Endothelial cell (in vitro differentiated cells): Measurements from ENCODE around the gene FAM193B. TPM values are rescaled to one million over a fixed set of nuclear protein-coding genes. Genes with fewer than 3 reads are reported as not detected.

ENCODE experiments used
- DNase-seq: peaks from one replicate; pipeline ENCODE4 v3.0.0; 2021; ENCODE audit warnings: low spot score
- H3K27ac Mint-ChIP-seq: one replicate; pipeline ENCODE4 v1.8.0; 2021; ENCODE audit warnings: mixed read lengths, inconsistent platforms; ENCODE audit not compliant: unreplicated experiment
- H3K27me3 Mint-ChIP-seq: one replicate; pipeline ENCODE4 v1.8.0; 2021; ENCODE audit warnings: mild to moderate bottlenecking, moderate library complexity, mixed read lengths, inconsistent platforms; ENCODE audit not compliant: unreplicated experiment
- H3K36me3 Mint-ChIP-seq: one replicate; pipeline ENCODE4 v1.8.0; 2021; ENCODE audit warnings: mild to moderate bottlenecking, low read depth, mixed read lengths, inconsistent platforms; ENCODE audit not compliant: unreplicated experiment
- H3K4me1 Mint-ChIP-seq: one replicate; pipeline ENCODE4 v1.8.0; 2021; ENCODE audit warnings: mild to moderate bottlenecking, mixed read lengths, inconsistent platforms; ENCODE audit not compliant: unreplicated experiment
- H3K4me3 Mint-ChIP-seq: one replicate; pipeline ENCODE4 v1.8.0; 2021; ENCODE audit warnings: mild to moderate bottlenecking, mixed read lengths, inconsistent platforms; ENCODE audit not compliant: unreplicated experiment
- H3K9me3 Mint-ChIP-seq: one replicate; pipeline ENCODE4 v1.8.0; 2021; ENCODE audit warnings: mixed read lengths, inconsistent platforms; ENCODE audit not compliant: unreplicated experiment
- total RNA-seq: library from RNA; stranded (reverse); fragmentation: NEBNext Ultra II Directional; extraction: Animal tissue kit (Norgen Biotek cat#: 25700); gene quantifications from one replicate; pipeline ENCODE4 v1.2.1, GENCODE V29; 2021; ENCODE audit not compliant: unreplicated experiment
- TF ChIP-seq, protein P1 (sequence below): fragments of 200-600 bp; sonication (generic); IDR thresholded peaks from one replicate; pipeline ENCODE4 v1.5.0; 2021; ENCODE audit warnings: antibody characterized with exemption; ENCODE audit not compliant: unreplicated experiment

Gene FAM193B
- total RNA-seq, 1 donor from 2014 or later, result 97.6 TPM

DNA sequence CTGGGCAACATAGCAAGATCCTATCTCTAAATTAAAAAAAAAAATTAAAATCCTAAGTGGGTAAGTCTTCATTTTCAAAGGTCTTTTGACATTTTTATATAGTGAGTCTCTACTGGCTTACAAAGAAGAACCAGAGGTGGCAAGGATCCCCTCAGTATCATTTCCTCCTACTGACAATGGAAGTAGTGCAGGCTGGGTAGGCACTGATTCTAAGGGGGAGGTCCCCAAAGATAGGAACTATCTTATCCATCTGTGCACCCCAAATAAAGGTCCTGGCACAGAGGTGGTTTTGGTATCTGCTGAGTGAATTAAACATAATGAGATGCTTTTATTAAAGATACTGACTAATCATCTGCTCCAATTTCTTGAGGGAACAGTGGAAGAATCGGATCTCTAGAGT is 4.2 kb downstream of the FAM193B start:
- Mint-ChIP-seq H3K9me3 (no peaks in the 10 kb centered on the region), H3K4me3 (no peak overlapping the region), H3K4me1 (peaks cover 34% of the 10 kb centered on the region), H3K36me3 (peaks cover 5% of the 10 kb centered on the region), H3K27me3 (peaks cover 7% of the 10 kb centered on the region), H3K27ac (no peak overlapping the region)
- DNase-seq, result no peak
- TF ChIP-seq, protein P1, sequence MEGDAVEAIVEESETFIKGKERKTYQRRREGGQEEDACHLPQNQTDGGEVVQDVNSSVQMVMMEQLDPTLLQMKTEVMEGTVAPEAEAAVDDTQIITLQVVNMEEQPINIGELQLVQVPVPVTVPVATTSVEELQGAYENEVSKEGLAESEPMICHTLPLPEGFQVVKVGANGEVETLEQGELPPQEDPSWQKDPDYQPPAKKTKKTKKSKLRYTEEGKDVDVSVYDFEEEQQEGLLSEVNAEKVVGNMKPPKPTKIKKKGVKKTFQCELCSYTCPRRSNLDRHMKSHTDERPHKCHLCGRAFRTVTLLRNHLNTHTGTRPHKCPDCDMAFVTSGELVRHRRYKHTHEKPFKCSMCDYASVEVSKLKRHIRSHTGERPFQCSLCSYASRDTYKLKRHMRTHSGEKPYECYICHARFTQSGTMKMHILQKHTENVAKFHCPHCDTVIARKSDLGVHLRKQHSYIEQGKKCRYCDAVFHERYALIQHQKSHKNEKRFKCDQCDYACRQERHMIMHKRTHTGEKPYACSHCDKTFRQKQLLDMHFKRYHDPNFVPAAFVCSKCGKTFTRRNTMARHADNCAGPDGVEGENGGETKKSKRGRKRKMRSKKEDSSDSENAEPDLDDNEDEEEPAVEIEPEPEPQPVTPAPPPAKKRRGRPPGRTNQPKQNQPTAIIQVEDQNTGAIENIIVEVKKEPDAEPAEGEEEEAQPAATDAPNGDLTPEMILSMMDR, result no peak

DNA sequence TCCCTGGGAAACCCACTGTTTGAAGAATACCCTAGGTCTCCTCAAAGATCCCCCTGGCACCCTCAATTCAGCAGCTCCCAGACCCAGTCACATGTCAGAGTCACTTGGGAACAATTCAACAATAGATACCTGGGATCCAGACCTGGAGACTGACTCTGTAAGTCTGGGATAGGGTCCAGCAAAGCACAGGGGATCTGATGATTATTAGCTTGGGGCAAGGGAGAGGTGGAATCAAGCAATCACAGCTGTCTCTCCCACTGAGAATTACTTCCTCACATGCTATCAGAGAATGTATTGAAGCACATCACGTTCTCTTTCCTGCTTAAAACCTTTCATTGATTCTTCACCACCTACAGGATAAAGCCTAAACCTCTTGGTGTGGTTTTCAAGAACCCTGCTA is 5.9 kb downstream of the FAM193B start:
- no peak overlapping the region for H3K4me3 Mint-ChIP-seq
- DNase-seq, result no peak
- peaks cover 5% of the 10 kb centered on the region for H3K36me3 Mint-ChIP-seq
- H3K9me3 Mint-ChIP-seq, result no peaks in the 10 kb centered on the region
- TF ChIP-seq, protein P1, result no peak
- H3K4me1 Mint-ChIP-seq, result peaks cover 41% of the 10 kb centered on the region
- no peak overlapping the region for H3K27ac Mint-ChIP-seq
- H3K27me3 Mint-ChIP-seq, result peaks cover 7% of the 10 kb centered on the region

DNA sequence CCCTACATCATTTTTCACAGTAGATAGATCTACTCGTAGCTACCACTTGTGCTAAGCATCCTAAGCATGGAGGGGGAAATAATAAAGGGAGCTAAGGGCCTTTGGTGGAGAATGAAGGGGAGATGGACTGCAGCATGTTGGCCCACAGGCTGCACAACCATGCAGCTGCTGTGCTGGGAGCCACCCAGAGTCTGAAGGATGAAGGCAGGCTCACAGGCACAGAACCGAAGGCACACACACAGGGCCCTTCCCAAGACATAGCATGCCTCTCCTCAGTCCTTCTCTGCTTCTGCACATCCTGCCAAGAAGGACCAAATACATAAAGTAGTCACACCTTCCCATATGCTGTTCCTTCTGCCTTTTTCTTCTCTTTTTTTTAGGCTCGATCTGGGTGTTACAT is 6.6 kb downstream of the FAM193B start:
- H3K27me3 Mint-ChIP-seq, result peaks cover 5% of the 10 kb centered on the region
- H3K4me3 Mint-ChIP-seq, result no peak overlapping the region
- H3K9me3 Mint-ChIP-seq, result no peaks in the 10 kb centered on the region
- peaks cover 4% of the 10 kb centered on the region for H3K36me3 Mint-ChIP-seq
- no peak for DNase-seq
- no peak overlapping the region for H3K27ac Mint-ChIP-seq
- H3K4me1 Mint-ChIP-seq, result peaks cover 34% of the 10 kb centered on the region
- TF ChIP-seq, protein P1, result no peak

DNA sequence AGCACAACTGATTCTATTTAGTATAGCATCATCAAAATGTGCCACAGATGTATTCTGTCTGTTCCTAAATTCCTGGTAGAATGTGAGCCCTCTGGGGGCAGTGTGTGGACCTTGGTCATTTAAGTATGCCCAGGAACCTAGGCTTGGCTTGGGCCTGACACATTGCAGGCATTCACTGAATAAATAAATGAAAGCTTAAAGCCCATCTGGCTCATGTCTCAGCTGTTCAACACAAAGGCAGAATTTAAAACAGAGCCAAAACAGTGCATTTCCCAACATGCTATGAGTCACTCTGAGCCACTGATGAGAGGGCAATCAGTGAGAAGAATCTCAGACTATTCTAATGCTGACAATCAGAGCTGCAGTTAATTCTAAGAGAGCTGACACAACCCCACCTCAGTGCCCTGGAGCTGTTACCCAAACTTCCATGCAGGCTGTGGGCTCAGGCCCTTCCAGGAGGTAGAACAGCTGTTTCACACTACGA is 8.1 kb downstream of the FAM193B start:
- DNase-seq, result no peak
- Mint-ChIP-seq H3K27ac (peak overlapping the region; percentile 59), H3K9me3 (no peaks in the 10 kb centered on the region), H3K4me3 (no peak overlapping the region), H3K36me3 (peaks cover 9% of the 10 kb centered on the region), H3K27me3 (no peaks in the 10 kb centered on the region), H3K4me1 (peaks cover 30% of the 10 kb centered on the region)
- TF ChIP-seq, protein P1, result no peak

DNA sequence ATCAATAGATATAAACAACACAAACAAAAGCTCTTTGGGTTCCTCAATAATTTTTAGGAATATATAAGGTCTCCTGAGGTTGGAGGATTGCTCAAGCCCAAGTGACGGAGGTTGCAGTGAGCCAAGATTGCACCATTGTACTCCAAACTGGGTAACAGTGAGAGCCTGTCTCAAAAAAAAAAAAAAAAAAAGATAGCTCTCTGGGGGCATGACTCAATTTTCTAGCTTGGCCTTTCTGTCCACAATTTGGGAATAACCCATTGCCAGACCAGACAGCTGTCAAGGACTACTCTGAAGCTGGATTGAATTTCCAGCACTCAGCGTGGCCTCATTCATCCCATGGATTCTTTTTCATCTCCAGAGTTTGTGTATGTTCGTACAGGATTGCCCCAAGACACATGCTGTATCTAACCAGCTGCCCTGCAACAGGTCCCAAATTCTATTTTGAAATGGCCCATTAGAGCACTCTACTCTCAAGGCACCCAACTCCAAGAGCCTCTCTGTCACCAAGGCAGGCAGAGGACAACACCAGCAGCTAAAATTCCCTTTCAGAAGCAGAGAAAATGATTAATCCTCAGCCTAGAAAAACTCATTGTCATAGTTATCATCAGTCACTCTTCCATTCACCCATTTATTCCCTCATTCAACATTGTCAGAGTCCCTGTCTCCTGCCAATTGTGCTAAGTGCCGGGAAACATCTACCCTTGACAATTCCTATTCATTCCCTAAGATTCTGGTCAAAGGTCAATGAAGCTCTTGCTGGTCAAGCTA is 8.7 kb downstream of the FAM193B start:
- DNase-seq, result no peak
- Mint-ChIP-seq H3K4me3 (no peak overlapping the region), H3K36me3 (peaks cover 9% of the 10 kb centered on the region), H3K27me3 (no peaks in the 10 kb centered on the region), H3K9me3 (no peaks in the 10 kb centered on the region), H3K27ac (peak overlapping the region; percentile 59), H3K4me1 (peaks cover 30% of the 10 kb centered on the region)
- TF ChIP-seq, protein P1, result no peak
